ENCODE data around the gene VIPAS39. TPM values are rescaled to one million over a fixed set of nuclear protein-coding genes. Genes with fewer than 3 reads are reported as not detected.

VIPAS39 gene
- total RNA-seq, 1 donor from 2014 or later, result 21.9 TPM

- Histone ChIP-seq H3K9me3 (no peaks in the 10 kb centered on the region), H3K4me1 (no peaks in the 10 kb centered on the region), H3K27me3 (no peaks in the 10 kb centered on the region), H3K36me3 (no peaks in the 10 kb centered on the region), H3K27ac (no peak overlapping the region), H3K4me3 (no peak overlapping the region)
- DNase-seq (ENCODE audit: extremely low spot score in 2 of 2), result no peak
- TF ChIP-seq CTCF (IDR thresholded peaks at IDR 0.05), result no peak
- no peak for TF ChIP-seq POLR2A (IDR thresholded peaks at IDR 0.05)
- TF ChIP-seq POLR2AphosphoS5 (IDR thresholded peaks at IDR 0.05; ENCODE audit: insufficient read depth in 1 of 2, low read depth in 1 of 2), result no peak
- intact Hi-C loops (cut with DNase I), result no loop called here
Measured at GRCh38 chr14:77489041-77489440, 31.6 kb upstream of the VIPAS39 start.

DNA sequence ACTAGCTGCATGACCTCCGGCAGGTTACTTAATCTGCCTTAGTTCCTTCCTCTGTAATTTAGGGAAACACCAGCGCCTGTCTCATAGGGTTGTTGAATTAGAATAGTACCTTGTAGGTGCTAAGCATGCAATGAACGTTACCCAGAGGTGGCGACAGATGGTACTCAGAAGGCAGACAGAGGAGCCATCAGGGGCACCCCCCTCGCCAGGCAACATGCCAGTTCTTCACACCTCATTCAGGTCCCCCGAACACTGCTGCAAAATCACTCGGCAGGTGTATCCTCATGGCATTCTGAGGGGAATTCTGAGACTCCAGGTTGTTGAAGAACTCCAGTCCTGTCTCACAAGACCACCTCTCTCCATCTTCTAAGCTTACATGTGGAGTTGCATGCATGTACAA lies 31.2 kb upstream of the VIPAS39 start:
- TF ChIP-seq CTCF (IDR thresholded peaks at IDR 0.05), result no peak
- no peak for TF ChIP-seq POLR2AphosphoS5 (IDR thresholded peaks at IDR 0.05; ENCODE audit: insufficient read depth in 1 of 2, low read depth in 1 of 2)
- no peak for TF ChIP-seq POLR2A (IDR thresholded peaks at IDR 0.05)
- intact Hi-C loops (cut with DNase I), result no loop called here
- no peaks in the 10 kb centered on the region for H3K27me3 ChIP-seq
- H3K9me3 ChIP-seq, result no peaks in the 10 kb centered on the region
- H3K36me3 ChIP-seq, result no peaks in the 10 kb centered on the region
- no peak for DNase-seq (ENCODE audit: extremely low spot score in 2 of 2)
- H3K4me1 ChIP-seq, result no peaks in the 10 kb centered on the region
- H3K27ac ChIP-seq, result no peak overlapping the region
- H3K4me3 ChIP-seq, result no peak overlapping the region

GRCh38 chr14:77485901-77486678 lies 28.7 kb upstream of the VIPAS39 start:
- intact Hi-C loops (cut with DNase I), result no loop called here
- no peaks in the 10 kb centered on the region for H3K9me3 ChIP-seq

DNA sequence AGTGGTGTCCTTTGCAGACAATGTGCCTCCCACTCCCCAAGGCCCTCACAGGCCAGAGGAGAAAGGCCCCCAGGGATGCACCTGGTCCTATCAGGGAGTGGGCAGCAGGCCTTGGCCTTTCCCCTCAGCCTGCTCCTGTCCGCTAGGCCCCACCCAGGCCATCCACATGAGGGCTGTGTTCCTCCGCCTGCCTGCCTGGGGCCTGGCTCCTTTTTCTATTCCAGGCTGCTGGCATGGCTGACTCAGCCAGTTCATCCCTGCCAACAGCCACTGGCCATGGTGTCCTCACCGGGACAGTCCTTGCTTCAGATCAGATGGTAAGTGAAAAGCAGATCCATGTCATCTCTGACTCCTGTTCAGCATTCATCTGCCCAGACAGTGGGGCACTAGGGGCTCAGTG lies 27.9 kb upstream of the VIPAS39 start:
- DNase-seq (ENCODE audit: extremely low spot score in 2 of 2), result no peak
- H3K4me3 ChIP-seq, result no peak overlapping the region
- no peak for TF ChIP-seq POLR2A (IDR thresholded peaks at IDR 0.05)
- no peak for TF ChIP-seq POLR2AphosphoS5 (IDR thresholded peaks at IDR 0.05; ENCODE audit: insufficient read depth in 1 of 2, low read depth in 1 of 2)
- no peak for TF ChIP-seq CTCF (IDR thresholded peaks at IDR 0.05)
- H3K27ac ChIP-seq, result no peak overlapping the region
- intact Hi-C loops (cut with DNase I), result no loop called here
- H3K27me3 ChIP-seq, result no peaks in the 10 kb centered on the region
- no peaks in the 10 kb centered on the region for H3K36me3 ChIP-seq
- H3K4me1 ChIP-seq, result no peaks in the 10 kb centered on the region
- no peaks in the 10 kb centered on the region for H3K9me3 ChIP-seq

More at GRCh38 chr14:77485901-77486678, 28.7 kb upstream of the VIPAS39 start:
- TF ChIP-seq POLR2A (IDR thresholded peaks at IDR 0.05) (no peak), CTCF (IDR thresholded peaks at IDR 0.05) (no peak), POLR2AphosphoS5 (IDR thresholded peaks at IDR 0.05; ENCODE audit: insufficient read depth in 1 of 2, low read depth in 1 of 2) (no peak)
- DNase-seq (ENCODE audit: extremely low spot score in 2 of 2), result no peak
- Histone ChIP-seq H3K4me3 (no peak overlapping the region), H3K4me1 (no peaks in the 10 kb centered on the region), H3K36me3 (no peaks in the 10 kb centered on the region), H3K27ac (no peak overlapping the region), H3K27me3 (no peaks in the 10 kb centered on the region)

DNA sequence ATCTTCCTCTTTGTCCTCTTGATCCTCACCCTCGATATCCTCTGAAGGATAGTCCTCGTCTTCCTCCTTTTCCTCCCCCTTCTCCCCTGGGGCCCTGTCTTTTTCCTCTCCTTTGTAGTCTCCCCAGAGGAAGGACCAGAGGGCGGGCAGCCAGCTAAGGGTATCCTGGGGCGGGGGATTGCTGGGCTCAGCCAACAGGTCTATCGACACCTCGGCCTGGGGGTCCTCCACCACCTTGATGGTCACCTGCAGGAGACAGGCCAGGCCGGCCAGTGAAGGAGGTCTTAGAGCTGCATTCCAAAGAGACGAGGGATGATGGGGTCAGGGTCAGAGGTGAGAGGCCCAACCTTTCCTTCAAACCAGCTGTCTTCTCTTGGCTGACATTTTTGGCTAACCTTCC lies 25.0 kb upstream of the VIPAS39 start:
- TF ChIP-seq POLR2A (IDR thresholded peaks at IDR 0.05) (no peak), CTCF (IDR thresholded peaks at IDR 0.05) (no peak), POLR2AphosphoS5 (IDR thresholded peaks at IDR 0.05; ENCODE audit: insufficient read depth in 1 of 2, low read depth in 1 of 2) (no peak)
- Histone ChIP-seq H3K4me1 (no peaks in the 10 kb centered on the region), H3K36me3 (no peaks in the 10 kb centered on the region), H3K27ac (no peak overlapping the region), H3K4me3 (no peak overlapping the region), H3K9me3 (no peaks in the 10 kb centered on the region), H3K27me3 (no peaks in the 10 kb centered on the region)
- intact Hi-C loops (cut with DNase I), result no loop called here
- DNase-seq (ENCODE audit: extremely low spot score in 2 of 2), result no peak
